Suppressor macrophage treated with lipopolysaccharide for 1 hour (primary cell): Measurements from ENCODE around the gene LTB.
"Not testable (repeated sequence)": the region's sequence is repeated elsewhere in the genome, so short reads cannot be mapped to it uniquely, and the experiment has no call there.

Experiments
- DNase-seq, 3 donors: peaks; one replicate each; pipeline ENCODE4 v3.0.0-alpha.2; 2020 to 2022

The LTB gene

GRCh38 chr6:31607317-31607716 is 25.1 kb upstream of the LTB start:
- no peak for DNase-seq

GRCh38 chr6:31597006-31597405 is 14.8 kb upstream of the LTB start:
- DNase-seq: peak; percentile 69 to 76 (median 76)

- no peak for DNase-seq
These were observed 10.2 kb upstream of the LTB start for GRCh38 chr6:31592396-31592771.

- DNase-seq: not testable (repeated sequence)
These were observed 8.5 kb upstream of the LTB start for GRCh38 chr6:31590691-31591090.

- DNase-seq: peak; percentile 69 to 73 (median 73)
These were observed 6.8 kb upstream of the LTB start for GRCh38 chr6:31588871-31589650.

- DNase-seq: peak in 2 of 3 donors; percentile 37 to 38
These were observed 5.9 kb upstream of the LTB start for GRCh38 chr6:31587791-31588777.

GRCh38 chr6:31586599-31587281 is 4.5 kb upstream of the LTB start:
- DNase-seq: peak; percentile 65 to 75 (median 66)

GRCh38 chr6:31586008-31586407 is 3.8 kb upstream of the LTB start, which contains the start of gene LST1:
Gene LST1, plus strand, starts transcription at chr6:31586277. Its CDS starts 1,023 bp downstream, at chr6:31587300.
- DNase-seq: peak; percentile 74 to 77 (median 77)

- DNase-seq: no peak
These were observed 3.3 kb upstream of the LTB start for GRCh38 chr6:31585491-31585890.

GRCh38 chr6:31581434-31582229 is 592 bp downstream of the LTB start:
- DNase-seq: peak; percentile 15 to 56 (median 31)

- DNase-seq: peak; percentile 79 to 92 (median 87)
These were observed 1.3 kb downstream of the LTB start for GRCh38 chr6:31580807-31581433.

- peak in 1 of 3 donors; percentile 52 for DNase-seq
These were observed 1.8 kb downstream of the LTB start for GRCh38 chr6:31580438-31580740.

- peak; percentile 50 to 69 (median 62) for DNase-seq
These were observed 2.4 kb downstream of the LTB start for GRCh38 chr6:31579546-31580437.

GRCh38 chr6:31579119-31579505 is 3.1 kb downstream of the LTB start:
- peak in 2 of 3 donors; percentile 68 for DNase-seq

- DNase-seq: peak; percentile 75 to 89 (median 82)
These were observed 3.8 kb downstream of the LTB start for GRCh38 chr6:31578184-31579118.

- DNase-seq: peak in 2 of 3 donors; percentile 75 to 95
These were observed 4.7 kb downstream of the LTB start for GRCh38 chr6:31577579-31577966.

GRCh38 chr6:31576897-31577578 is 5.2 kb downstream of the LTB start:
- DNase-seq: peak; percentile 87 to 97 (median 93)

GRCh38 chr6:31575952-31576685 is 6.1 kb downstream of the LTB start:
- peak; percentile 78 to 92 (median 79) for DNase-seq
